Adrenal gland (tissue), 12 donors: ENCODE measurements around the gene ASB9. TPM values are rescaled to one million over a fixed set of nuclear protein-coding genes. Genes with fewer than 3 reads are reported as not detected.

Experiments
- DNase-seq, 7 donors: peaks; one replicate each; pipeline ENCODE4 v3.0.0-alpha.2; 2019 to 2020
- H3K27ac ChIP-seq, 5 donors: fragments of 200-600 bp; sonication (generic) in 4 of 5; 1 replicate in 3 of 5; 2 replicates in 2 of 5; pipeline versions ENCODE4 v1.5.1 to v1.8.0; 2016 to 2020; ENCODE audit warnings: mild to moderate bottlenecking in 1 of 5
- H3K27me3 ChIP-seq: fragments of 200-600 bp; 2 replicates; pipeline ENCODE4 v1.8.0; 2021
- H3K36me3 ChIP-seq, 2 donors: fragments of 200-600 bp; replicated peaks in 1 of 2; 1 replicate in 1 of 2; 2 replicates in 1 of 2; pipeline versions ENCODE4 v1.5.1 to v1.8.0; 2018 to 2022
- H3K4me1 ChIP-seq, 2 donors: fragments of 200-600 bp; replicated peaks in 1 of 2; 1 replicate in 1 of 2; 2 replicates in 1 of 2; pipeline versions ENCODE4 v1.5.1 to v1.8.0; 2018 to 2021
- H3K4me3 ChIP-seq, 4 donors: fragments of 200-600 bp; sonication (generic) in 3 of 4; one replicate each; pipeline ENCODE4 v1.5.1; 2016 to 2018
- H3K9me3 ChIP-seq, 3 donors: fragments of 200-600 bp; sonication (generic) in 1 of 3; replicated peaks in 1 of 3; 1 replicate in 2 of 3; 2 replicates in 1 of 3; pipeline versions ENCODE4 v1.5.1 to v1.8.0; 2016 to 2021
- CTCF ChIP-seq, 6 experiments: fragments of 450-650 bp in 4 of 6; fragments of 200-600 bp in 2 of 6; sonication (generic) in 1 of 6; IDR thresholded peaks; 1 replicate in 5 of 6; 2 replicates in 1 of 6; pipeline versions ENCODE4 v1.5.1 to v1.8.0; 2016 to 2021; ENCODE audit warnings: antibody characterized with exemption in 6 of 6, mild to moderate bottlenecking in 2 of 6, moderate library complexity in 1 of 6
- POLR2A ChIP-seq, 2 donors: fragments of 450-650 bp; IDR thresholded peaks; one replicate each; pipeline ENCODE4 v1.6.1; 2017; ENCODE audit warnings: antibody characterized with exemption in 2 of 2, mild to moderate bottlenecking in 2 of 2, moderate library complexity in 1 of 2
- WGBS, 4 donors: extraction: QIAGEN DNeasy Blood & Tissue Kit in 2 of 4; methylation state at CpG; one replicate each; pipeline versions ENCODE4 v1.1.5 to v1.1.7; 2013 to 2017; 5-methylcytosine and 5-hydroxymethylcytosine counted together
- intact Hi-C, 2 donors: fragments of 100-400 bp; cut with DNase I; formaldehyde crosslinking; loops; one replicate each; pipeline versions ENCODE4 v1.14.1 to v1.15.0; 2022 to 2023
- polyA plus RNA-seq, 3 donors: library from polyadenylated mRNA; stranded (reverse); fragments of 200-250 nt in 2 of 3; fragments of 350-450 nt in 1 of 3; fragmentation: Illumina TruSeq in 1 of 3; extraction: RNeasy Lipid Tissue Mini Kit (QIAGEN cat#74804) in 1 of 3; gene quantifications; one replicate each; pipeline ENCODE4 v1.2.3, GENCODE V29; 2013 to 2014
- total RNA-seq, 9 donors: library from RNA; depleted of rRNA in 4 of 9; stranded (reverse); fragments of >200 nt in 4 of 9; fragments of 120-200 nt in 1 of 9; fragmentation: NEBNext Ultra II Directional in 1 of 9; extraction: Animal tissue kit (Norgen Biotek cat#: 25700) in 1 of 9; gene quantifications; one replicate each; pipeline versions ENCODE4 v1.1.0 to v1.2.4, GENCODE V29; 2013 to 2023
- donor health status: healthy with polysubstance abuse.
- donor health status: Bipolar disorder and iron deficiency.
- donor health status: DM: yes; HTN: yes; CAD: no.
- donor health status: DM: no; HTN: no; CAD: no.
- donor health status: DM: no; HTN: no; CAD: no.
- donor health status: DM: yes; HTN: yes; CAD: no.

The ASB9 gene
- total and polyA plus RNA-seq, 12 donors = 0.39 to 5.4 (median 2.1) TPM

GRCh38 chrX:15269120-15269519 is 763 bp downstream of the ASB9 start:
- WGBS, 4 donors = 88 to 93% (median 92%) methylated on average over 1 of the region's 1 CpG; no CpG with 5 or more reads in 1 of the 4 donors
- H3K36me3 ChIP-seq = no peaks in the 10 kb centered on the region
- no peak for DNase-seq

GRCh38 chrX:15254852-15255251 is 15.0 kb downstream of the ASB9 start:
- no peak for TF ChIP-seq CTCF (IDR thresholded peaks at IDR 0.05)
- no peak for TF ChIP-seq POLR2A (IDR thresholded peaks at IDR 0.05)
- Histone ChIP-seq H3K27ac (no peak overlapping the region), H3K4me3 (no peak overlapping the region), H3K36me3 (no peaks in the 10 kb centered on the region), H3K4me1 (no peaks in the 10 kb centered on the region), H3K27me3 (no peaks in the 10 kb centered on the region), H3K9me3 (no peaks in the 10 kb centered on the region)
- no peak for DNase-seq
- intact Hi-C loops = no loop called here

More at GRCh38 chrX:15269120-15269519, 763 bp downstream of the ASB9 start:
- Histone ChIP-seq H3K27me3 (no peaks in the 10 kb centered on the region), H3K4me1 (no peaks in the 10 kb centered on the region), H3K27ac (no peak overlapping the region), H3K4me3 (no peak overlapping the region), H3K9me3 (no peaks in the 10 kb centered on the region)
- intact Hi-C loops = no loop called here
- no peak for TF ChIP-seq CTCF (IDR thresholded peaks at IDR 0.05)
- TF ChIP-seq POLR2A (IDR thresholded peaks at IDR 0.05) = no peak

- DNase-seq = no peak
- 50 to 69% (median 61%) methylated on average over 4 of the region's 4 CpGs for WGBS, 4 donors
- H3K27ac ChIP-seq = no peak overlapping the region
- no peak for TF ChIP-seq POLR2A (IDR thresholded peaks at IDR 0.05)
- TF ChIP-seq CTCF (IDR thresholded peaks at IDR 0.05) = no peak
- H3K4me3 ChIP-seq = no peak overlapping the region
- no peaks in the 10 kb centered on the region for H3K36me3 ChIP-seq
- H3K9me3 ChIP-seq = no peaks in the 10 kb centered on the region
- peaks cover 12% of the 10 kb centered on the region for H3K27me3 ChIP-seq
- H3K4me1 ChIP-seq = no peaks in the 10 kb centered on the region
- intact Hi-C loops = no loop called here
Observed at GRCh38 chrX:15245896-15246295, 24.0 kb downstream of the ASB9 start.

- no peaks in the 10 kb centered on the region for H3K4me1 ChIP-seq
- no peak for DNase-seq
- 53 to 71% (median 67%) methylated on average over 5 of the region's 5 CpGs for WGBS, 4 donors
- no peak overlapping the region for H3K27ac ChIP-seq
- no peaks in the 10 kb centered on the region for H3K36me3 ChIP-seq
- H3K27me3 ChIP-seq = peaks cover 12% of the 10 kb centered on the region
- no peaks in the 10 kb centered on the region for H3K9me3 ChIP-seq
- no peak for TF ChIP-seq POLR2A (IDR thresholded peaks at IDR 0.05)
- TF ChIP-seq CTCF (IDR thresholded peaks at IDR 0.05) = no peak
- no peak overlapping the region for H3K4me3 ChIP-seq
- intact Hi-C loops = no loop called here
Observed at GRCh38 chrX:15244421-15244820, 25.5 kb downstream of the ASB9 start.
